HepG2 (cell line): ENCODE measurements around the gene TAF12. TPM values are rescaled to one million over a fixed set of nuclear protein-coding genes. Genes with fewer than 3 reads are reported as not detected.

Source experiments
- ATAC-seq: fragments of 200-7000 bp; cut with Tn5 transposase; 3 replicates; pipeline ENCODE4 v1.9.1; 2020; ENCODE audit warnings: mild to moderate bottlenecking, moderate library complexity
- BruUV-seq: library from RNA; stranded (reverse); fragments of 400-500 nt; replicated peaks from 2 replicates; lab custom pipeline; 2021; lab: Mats Ljungman, UMichigan
- CTCF ChIA-PET: fragments of 300-600 bp; formaldehyde crosslinking; extraction: SDS; loops from one replicate; lab custom pipeline; 2021; ENCODE audit warnings: low total read pairs, inconsistent platforms, low intra/inter-chr PET ratio; lab: Yijun Ruan, JAX
- POLR2A ChIA-PET: fragments of 350-600 bp; sonication (Branson Sonifier 250); formaldehyde crosslinking; loops from one replicate; lab custom pipeline; 2020; ENCODE audit warnings: antibody characterized with exemption, inconsistent platforms; lab: Yijun Ruan, JAX
- DNase-seq: peaks from one replicate; pipeline ENCODE4 v3.0.0-alpha.2; 2015; ENCODE audit warnings: low spot score
- FAIRE-seq: peaks from 3 replicates; lab custom pipeline; 2011; peaks lifted over from hg19 to GRCh38; lab: Jason Lieb, UNC
- H2AFZ ChIP-seq: one replicate; pipeline ENCODE4 v1.6.1; 2011; ENCODE audit warnings: low read length, inconsistent platforms
- H3K27ac ChIP-seq: fragments of 300-600 bp; 3 replicates; pipeline ENCODE4 v1.8.0; 2011; ENCODE audit warnings: mixed run types, mild to moderate bottlenecking, mixed read lengths, low read length, inconsistent platforms; ENCODE audit not compliant: insufficient read depth; ENCODE audit errors: extremely low read length
- H3K27me3 ChIP-seq, 2 experiments: fragments of 200-600 bp in 1 of 2; 2 replicates in 1 of 2; 3 replicates in 1 of 2; pipeline versions ENCODE4 v1.6.0 to v1.8.0; 2011; ENCODE audit warnings: low read length in 2 of 2, mild to moderate bottlenecking in 2 of 2, moderate library complexity in 2 of 2, inconsistent platforms in 1 of 2; ENCODE audit not compliant: insufficient read depth in 2 of 2, control insufficient read depth in 1 of 2
- H3K36me3 ChIP-seq, 2 experiments: fragments of 200-600 bp in 1 of 2; replicated peaks in 1 of 2; 2 replicates in 1 of 2; 3 replicates in 1 of 2; pipeline versions ENCODE4 v1.5.1 to v1.8.0; 2011; ENCODE audit warnings: low read length in 2 of 2, inconsistent platforms in 1 of 2; ENCODE audit not compliant: insufficient read depth in 2 of 2, control insufficient read depth in 1 of 2
- H3K4me1 ChIP-seq: 2 replicates; pipeline ENCODE4 v1.5.1; 2012; ENCODE audit warnings: low read length, inconsistent platforms; ENCODE audit not compliant: insufficient read depth
- H3K4me2 ChIP-seq: 2 replicates; pipeline ENCODE4 v1.6.0; 2011; ENCODE audit warnings: low read depth, low read length, inconsistent platforms
- H3K4me3 ChIP-seq, 3 experiments: fragments of 200-600 bp in 1 of 3; sonication (generic), shearing (Covaris generic) in 1 of 3; replicated peaks in 1 of 3; 2 replicates each; pipeline ENCODE4 v1.5.1; 2011 to 2016; ENCODE audit warnings: low read length in 3 of 3, inconsistent platforms in 2 of 3, low read depth in 2 of 3, mild to moderate bottlenecking in 2 of 3, control low read depth in 1 of 3, mixed read lengths in 1 of 3; ENCODE audit not compliant: insufficient read depth in 1 of 3
- H3K79me2 ChIP-seq: one replicate; pipeline ENCODE4 v1.6.1; 2011; ENCODE audit warnings: low read length, inconsistent platforms; ENCODE audit not compliant: insufficient read depth
- H3K9ac ChIP-seq: 2 replicates; pipeline ENCODE4 v1.6.0; 2011; ENCODE audit warnings: mild to moderate bottlenecking, low read depth, low read length, inconsistent platforms; ENCODE audit not compliant: insufficient read depth
- H3K9me3 ChIP-seq: 2 replicates; pipeline ENCODE4 v1.5.1; 2012; ENCODE audit warnings: mild to moderate bottlenecking, low read length
- H4K20me1 ChIP-seq: 2 replicates; pipeline ENCODE4 v1.6.0; 2011; ENCODE audit warnings: inconsistent platforms, mild to moderate bottlenecking, low read length, moderate library complexity; ENCODE audit not compliant: insufficient read depth
- AKNA ChIP-seq: sonication (generic); formaldehyde crosslinking; IDR thresholded peaks from 2 replicates; pipeline ENCODE4 v1.4.0; 2020; ENCODE audit warnings: missing genetic modification reagents, borderline replicate concordance
- GABPB1 ChIP-seq: IDR thresholded peaks from 2 replicates; pipeline ENCODE4 v1.6.1; 2016; ENCODE audit warnings: mild to moderate bottlenecking, missing genetic modification reagents, moderate library complexity, missing compliant biosample characterization
- HOMEZ ChIP-seq: IDR thresholded peaks from 2 replicates; pipeline ENCODE4 v1.6.1; 2016; ENCODE audit warnings: low read depth
- MAX ChIP-seq: IDR thresholded peaks from 2 replicates; pipeline ENCODE4 v1.6.1; 2012; ENCODE audit warnings: inconsistent platforms
- RORA ChIP-seq: sonication (generic); formaldehyde crosslinking; IDR thresholded peaks from 2 replicates; pipeline ENCODE4 v1.5.0; 2020; ENCODE audit warnings: mild to moderate bottlenecking, missing genetic modification reagents, moderate library complexity
- TRIM24 ChIP-seq: sonication (generic); formaldehyde crosslinking; IDR thresholded peaks from 2 replicates; pipeline ENCODE4 v1.8.0; 2022; ENCODE audit warnings: mild to moderate bottlenecking, missing genetic modification reagents
- YEATS4 ChIP-seq: sonication (generic); formaldehyde crosslinking; IDR thresholded peaks from 2 replicates; pipeline ENCODE4 v1.4.0; 2020; ENCODE audit warnings: missing genetic modification reagents, borderline replicate concordance
- YY1 ChIP-seq: IDR thresholded peaks from 2 replicates; pipeline ENCODE4 v1.6.1; 2011; ENCODE audit warnings: low read length, low read depth, moderate library complexity, mild to moderate bottlenecking; ENCODE audit not compliant: insufficient read depth, insufficient replicate concordance
- ZBTB14 ChIP-seq: sonication (generic); formaldehyde crosslinking; IDR thresholded peaks from 2 replicates; pipeline ENCODE4 v1.4.0; 2020; ENCODE audit warnings: missing genetic modification reagents
- ZNF101 ChIP-seq: sonication (generic); formaldehyde crosslinking; IDR thresholded peaks from 2 replicates; pipeline ENCODE4 v1.4.0; 2020; ENCODE audit warnings: mild to moderate bottlenecking, low read depth, missing genetic modification reagents, borderline replicate concordance
- ZNF350 ChIP-seq: sonication (generic); formaldehyde crosslinking; IDR thresholded peaks from 2 replicates; pipeline ENCODE4 v1.4.0; 2020; ENCODE audit warnings: mild to moderate bottlenecking, low read depth, missing genetic modification reagents, borderline replicate concordance
- ZNF44 ChIP-seq: sonication (generic); formaldehyde crosslinking; IDR thresholded peaks from 2 replicates; pipeline ENCODE4 v1.5.1; 2020; ENCODE audit warnings: mild to moderate bottlenecking, missing genetic modification reagents
- ZNF557 ChIP-seq: sonication (generic); formaldehyde crosslinking; IDR thresholded peaks from 2 replicates; pipeline ENCODE4 v1.4.0; 2020; ENCODE audit warnings: missing genetic modification reagents
- ZNF709 ChIP-seq: sonication (generic); formaldehyde crosslinking; IDR thresholded peaks from 2 replicates; pipeline ENCODE4 v1.5.0; 2020; ENCODE audit warnings: mild to moderate bottlenecking, missing genetic modification reagents
- ZNF775 ChIP-seq: sonication (generic); formaldehyde crosslinking; IDR thresholded peaks from 2 replicates; pipeline ENCODE4 v1.4.0; 2020; ENCODE audit warnings: missing genetic modification reagents, mild to moderate bottlenecking, moderate library complexity, borderline replicate concordance
- ZNF788 ChIP-seq: sonication (generic); formaldehyde crosslinking; IDR thresholded peaks from 2 replicates; pipeline ENCODE4 v1.5.0; 2020; ENCODE audit warnings: mild to moderate bottlenecking, missing genetic modification reagents, borderline replicate concordance
- ZSCAN20 ChIP-seq: sonication (generic); formaldehyde crosslinking; IDR thresholded peaks from 2 replicates; pipeline ENCODE4 v1.4.0; 2020; ENCODE audit warnings: missing genetic modification reagents, mild to moderate bottlenecking, borderline replicate concordance
- WGBS: methylation state at CpG from one replicate; pipeline ENCODE4 v1.1.6; 2017; ENCODE audit warnings: low lambda C conversion rate; 5-methylcytosine and 5-hydroxymethylcytosine counted together
- in situ Hi-C: cut with HindIII; loops from 2 replicates; pipeline ENCODE4 v1.10.0; 2017; ENCODE audit warnings: low pct_unique_long_range_greater_than_20kb; ENCODE audit not compliant: extremely low pct_ligation_motif_present
- intact Hi-C: fragments of 100-400 bp; cut with micrococcal nuclease; formaldehyde crosslinking; loops from one replicate; pipeline ENCODE4 v1.10.0; 2022; ENCODE audit not compliant: unreplicated experiment
- polyA plus RNA-seq, 8 experiments: library from polyadenylated mRNA; depleted of rRNA in 3 of 8; stranded (reverse) in 7 of 8; unstranded in 1 of 8; fragments of >200 nt; fragmentation: Illumina TruSeq in 4 of 8; extraction: Trizol in 4 of 8; gene quantifications; 2 replicates each; pipeline versions ENCODE4 v1.2.1 to v1.2.3, GENCODE V29; 2011 to 2016; ENCODE audit warnings: low read depth in 4 of 8, missing spikeins in 1 of 8, mixed read lengths in 1 of 8; ENCODE audit not compliant: insufficient read depth in 1 of 8
- total RNA-seq, 5 experiments: library from RNA; depleted of rRNA; stranded (reverse); fragments of >200 nt; fragmentation: Illumina TruSeq; extraction: Trizol; gene quantifications; 2 replicates each; pipeline ENCODE4 v1.2.3, GENCODE V29; 2016; ENCODE audit warnings: low read depth in 1 of 5

The TAF12 gene
- total and polyA plus RNA-seq, 2 of the 13 experiments (the other 11 are each of a cell fraction or from before 2014, with no cell fraction given) = 16.3 to 17.1 TPM

- H3K79me2 ChIP-seq = no peaks in the 10 kb centered on the region
- TF ChIP-seq MAX (no peak), ZBTB14 (no peak), RORA (CRISPR knock-in tag) (no peak), ZNF775 (CRISPR knock-in tag) (no peak), ZNF101 (CRISPR knock-in tag) (no peak), ZNF350 (CRISPR knock-in tag) (no peak), HOMEZ (no peak), YY1 (no peak), ZNF788 (CRISPR knock-in tag) (no peak), GABPB1 (no peak), TRIM24 (CRISPR knock-in tag) (no peak), ZNF709 (no peak), YEATS4 (CRISPR knock-in tag) (no peak), ZNF557 (CRISPR knock-in tag) (no peak), AKNA (CRISPR knock-in tag) (no peak), ZSCAN20 (CRISPR knock-in tag) (no peak), ZNF44 (CRISPR knock-in tag) (no peak)
- FAIRE-seq (no peak), DNase-seq (no peak), ATAC-seq (no peak)
- no peak overlapping the region for H3K9ac ChIP-seq
- WGBS = 83% methylated on average over 5 of the region's 6 CpGs
- no peak overlapping the region for H3K27ac ChIP-seq
- H3K27me3 ChIP-seq = no peaks in the 10 kb centered on the region
- POLR2A ChIA-PET = interaction anchor here (1.7 kb wide), 1 partner anchor 34 kb away, joined by 6 read pairs; the partner anchor contains the start of gene RNU11
- in situ Hi-C loops (no loop called here), intact Hi-C loops (no loop called here)
- CTCF ChIA-PET = no interaction called here
- no peaks in the 10 kb centered on the region for H4K20me1 ChIP-seq
- no peaks in the 10 kb centered on the region for H3K4me1 ChIP-seq
- no peaks in the 10 kb centered on the region for H3K9me3 ChIP-seq
- no TSS peak for BruUV-seq
- H2AFZ ChIP-seq = no peak overlapping the region
- H3K4me3 ChIP-seq = no peak overlapping the region
- no peak overlapping the region for H3K4me2 ChIP-seq
- peaks cover 2 to 8% of the 10 kb centered on the region in 2 experiments; a peak in 4 of 5 replicates for H3K36me3 ChIP-seq
These were observed 40.0 kb upstream of the TAF12 start for GRCh38 chr1:28682840-28683239.
